GM18873 (cell line): Measurements from ENCODE around the gene SLK.

Experiments used
- ATAC-seq: cut with Tn5 transposase; IDR thresholded peaks from one replicate; pipeline ENCODE4 v1.9.1; 2021; ENCODE audit warnings: mild to moderate bottlenecking, moderate library complexity, moderate number of reproducible peaks; ENCODE audit not compliant: unreplicated experiment, low FRiP score

The SLK gene

DNA sequence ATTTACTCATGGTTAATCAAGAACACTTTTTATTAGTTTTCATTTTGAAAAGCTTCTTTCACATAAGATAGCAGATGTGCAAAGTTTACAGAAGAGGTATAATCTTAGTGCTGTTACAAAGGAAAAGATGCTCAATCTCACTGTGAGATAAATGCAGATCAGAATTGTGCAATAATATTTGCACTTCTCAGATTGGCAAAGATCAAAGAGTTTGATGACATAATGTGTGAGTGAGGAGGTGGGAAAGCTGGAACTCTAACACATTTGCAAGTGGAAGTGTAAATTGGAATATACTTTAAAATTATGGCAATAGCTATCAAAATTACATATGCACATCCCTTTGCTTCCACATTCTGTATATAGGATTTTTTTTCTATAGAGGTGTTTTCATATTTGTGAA, 27.4 kb upstream of the SLK start:
- ATAC-seq = no peak

DNA sequence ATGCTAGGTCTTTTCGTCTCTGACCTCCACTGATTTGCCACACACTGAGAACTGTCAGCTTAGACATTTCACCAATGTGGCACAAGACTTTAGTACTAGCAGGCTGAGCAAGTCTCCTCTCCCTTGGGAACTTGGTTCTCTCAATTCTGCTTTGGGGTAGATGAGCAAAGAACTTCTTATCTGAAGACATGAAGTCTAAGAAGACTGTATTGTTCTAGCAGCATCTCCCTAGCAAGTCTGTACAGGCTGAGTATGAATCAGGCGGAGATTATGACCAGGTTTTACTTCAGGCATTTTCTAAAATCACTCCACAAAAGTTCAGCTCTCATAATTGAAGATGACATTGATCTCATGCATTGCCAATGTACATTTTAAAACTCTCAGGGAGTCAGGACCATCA, 25.1 kb upstream of the SLK start:
- ATAC-seq = no peak

DNA sequence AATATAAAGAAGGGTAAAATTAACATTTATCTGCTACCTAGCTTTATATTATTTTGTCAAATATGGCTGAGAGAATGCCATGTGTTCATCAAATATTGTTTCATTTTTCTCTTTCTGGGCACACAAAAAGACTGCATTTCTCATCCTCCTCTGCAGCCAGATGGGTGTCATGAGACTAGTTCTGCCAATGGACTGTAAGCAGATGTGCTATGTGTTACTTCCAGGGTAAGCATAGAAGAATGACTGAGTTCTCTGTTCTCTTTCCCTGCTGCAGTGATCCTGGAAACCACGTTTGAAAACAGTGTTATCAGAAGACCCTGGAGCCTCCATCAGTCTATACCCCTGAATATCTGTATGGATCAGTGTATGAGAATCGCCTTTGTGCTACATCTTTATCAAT, 24.1 kb upstream of the SLK start:
- no peak for ATAC-seq

DNA sequence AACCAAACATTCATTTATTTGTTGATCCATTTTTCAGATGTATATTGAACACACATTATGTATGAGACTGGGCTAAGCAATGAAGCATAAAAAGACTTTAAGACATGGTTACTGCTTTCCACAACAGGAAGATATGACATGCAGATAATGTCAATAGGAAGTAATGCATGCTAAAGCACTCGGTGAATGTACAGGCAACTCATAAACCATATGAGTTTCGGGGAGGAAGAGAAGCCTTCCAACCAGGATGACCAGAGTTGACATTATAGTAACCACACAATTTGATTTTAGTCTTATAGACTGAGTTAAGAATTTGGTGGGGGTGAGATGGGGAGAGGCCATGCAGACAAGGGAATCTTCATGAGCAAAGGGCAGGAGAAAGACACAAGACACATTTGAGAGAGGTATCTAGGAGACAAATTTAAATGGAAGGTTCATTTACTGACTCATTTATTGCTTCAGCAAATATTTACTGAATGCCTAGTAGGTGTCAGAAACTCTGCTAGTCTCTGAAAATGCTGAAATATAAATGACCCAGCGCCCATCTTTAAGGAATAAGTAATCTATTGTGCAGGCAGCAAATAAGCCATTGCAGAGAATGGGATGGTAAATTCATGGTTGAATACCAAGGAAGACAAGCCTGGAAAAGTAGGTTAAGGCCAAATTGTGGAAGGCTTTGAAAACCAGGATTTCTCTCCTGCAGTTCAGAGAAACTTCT, 19.0 kb upstream of the SLK start:
- no peak for ATAC-seq

DNA sequence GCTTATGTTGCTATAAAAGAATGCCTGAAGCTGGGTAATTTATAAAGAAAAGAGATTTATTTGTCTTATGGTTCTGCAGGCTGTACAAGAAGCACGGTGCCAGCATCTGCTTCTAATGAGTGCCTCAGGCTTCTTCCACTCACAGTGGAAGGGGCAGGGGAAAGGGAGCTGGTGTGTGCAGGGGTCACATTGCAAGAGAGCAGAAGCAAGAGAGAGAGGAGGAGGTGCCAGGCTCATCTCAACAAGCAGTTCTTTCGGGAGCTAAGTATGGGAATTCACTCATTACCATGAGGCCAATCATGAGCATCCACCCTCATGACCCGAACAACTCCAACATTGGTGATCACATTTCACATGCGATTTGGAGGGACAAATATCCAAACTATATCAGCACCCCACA, 17.2 kb upstream of the SLK start:
- ATAC-seq = no peak

DNA sequence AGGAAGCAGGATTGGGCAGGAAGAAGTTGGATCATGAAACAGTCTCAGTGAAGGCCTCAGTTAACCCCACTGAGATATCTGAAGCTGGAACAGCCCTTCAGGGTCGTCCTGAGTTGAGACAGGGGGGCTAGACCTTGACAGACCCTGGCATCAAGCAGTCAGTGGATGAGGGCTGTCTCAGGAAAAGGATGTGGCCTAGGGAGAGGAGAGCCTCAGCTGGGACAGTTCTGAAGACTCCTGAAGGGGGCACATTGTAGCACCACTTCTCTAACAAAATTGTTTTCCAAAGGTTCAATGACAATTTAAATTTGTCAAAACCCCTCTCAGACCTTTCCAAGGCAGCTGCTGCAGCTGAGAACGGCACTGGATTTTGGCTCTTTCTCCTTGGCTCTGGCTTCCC, 15.8 kb upstream of the SLK start:
- ATAC-seq = no peak

DNA sequence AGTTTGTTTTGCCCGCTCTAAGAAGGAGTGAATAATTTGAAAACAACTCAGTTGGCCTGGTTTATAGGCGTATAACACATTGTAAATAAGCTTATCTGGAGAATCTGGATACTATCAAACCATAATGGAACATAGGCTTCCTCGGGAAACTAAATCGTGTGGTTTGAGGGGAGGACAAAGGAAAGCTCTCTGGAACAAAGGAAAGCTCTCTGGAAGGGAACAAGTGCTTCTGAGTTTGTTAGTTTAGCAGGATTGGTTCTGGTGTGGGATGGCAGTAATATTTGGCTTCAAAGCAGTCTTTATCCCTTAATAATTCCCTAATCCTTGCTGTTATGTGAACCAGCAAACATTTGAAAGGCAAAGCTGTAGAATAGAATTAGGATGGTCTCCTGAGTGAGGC, 15.0 kb upstream of the SLK start:
- no peak for ATAC-seq

DNA sequence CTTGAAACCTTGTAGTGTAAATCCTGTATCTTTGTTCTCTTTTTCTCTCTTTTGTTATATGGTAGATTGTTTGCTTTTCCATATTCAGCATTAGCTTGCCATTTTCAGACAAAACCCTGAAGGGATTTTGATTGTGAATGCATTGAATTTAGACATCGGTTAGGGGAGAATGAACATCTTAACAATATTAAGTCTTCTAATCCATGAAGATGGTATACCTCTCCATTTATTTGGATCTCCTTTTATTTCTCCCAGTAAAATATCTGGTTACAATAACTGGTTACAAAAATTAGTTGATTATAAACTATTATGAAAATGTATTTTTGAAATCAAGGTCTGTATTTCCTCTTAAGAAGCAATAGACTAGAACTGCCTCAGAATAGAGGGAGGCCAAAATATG, 12.4 kb upstream of the SLK start:
- ATAC-seq = no peak

DNA sequence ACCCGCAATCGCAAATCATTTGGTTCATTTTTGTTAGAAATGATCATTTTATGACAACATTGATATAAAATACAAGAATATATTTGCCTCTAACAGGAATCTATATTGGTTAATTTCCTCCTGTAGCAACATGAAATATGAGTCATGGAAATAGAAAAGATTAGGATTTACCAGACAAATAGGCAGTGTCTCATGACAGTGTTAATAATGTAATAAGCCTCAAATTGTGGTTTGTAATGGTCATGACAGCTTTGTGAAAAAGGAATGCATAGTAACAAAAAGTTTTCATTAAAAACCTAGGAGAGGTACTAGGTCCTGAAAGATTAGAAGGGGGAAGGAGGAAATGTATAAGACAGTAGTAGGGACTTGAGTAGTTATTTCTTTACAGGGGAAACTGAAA, 7.9 kb upstream of the SLK start:
- ATAC-seq = no peak

DNA sequence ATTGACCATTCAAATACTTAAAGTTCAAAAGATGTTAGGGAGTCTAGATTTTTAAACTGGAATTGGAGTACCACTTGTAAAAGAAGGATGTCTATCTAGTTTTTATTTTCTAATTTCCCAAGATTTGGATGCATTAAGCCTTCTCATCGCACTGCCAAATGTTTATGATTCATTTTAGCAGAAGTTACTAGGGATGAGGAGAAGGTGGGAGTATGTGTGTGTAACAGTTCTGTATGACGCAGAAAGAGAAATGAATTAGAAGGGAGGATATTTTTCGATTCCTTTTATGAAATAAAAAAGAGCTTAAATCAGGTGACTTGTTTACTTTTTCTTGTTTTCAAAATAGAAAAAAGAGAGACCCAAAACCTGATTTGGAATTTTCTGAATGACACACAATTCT, 6.8 kb upstream of the SLK start:
- ATAC-seq = no peak

DNA sequence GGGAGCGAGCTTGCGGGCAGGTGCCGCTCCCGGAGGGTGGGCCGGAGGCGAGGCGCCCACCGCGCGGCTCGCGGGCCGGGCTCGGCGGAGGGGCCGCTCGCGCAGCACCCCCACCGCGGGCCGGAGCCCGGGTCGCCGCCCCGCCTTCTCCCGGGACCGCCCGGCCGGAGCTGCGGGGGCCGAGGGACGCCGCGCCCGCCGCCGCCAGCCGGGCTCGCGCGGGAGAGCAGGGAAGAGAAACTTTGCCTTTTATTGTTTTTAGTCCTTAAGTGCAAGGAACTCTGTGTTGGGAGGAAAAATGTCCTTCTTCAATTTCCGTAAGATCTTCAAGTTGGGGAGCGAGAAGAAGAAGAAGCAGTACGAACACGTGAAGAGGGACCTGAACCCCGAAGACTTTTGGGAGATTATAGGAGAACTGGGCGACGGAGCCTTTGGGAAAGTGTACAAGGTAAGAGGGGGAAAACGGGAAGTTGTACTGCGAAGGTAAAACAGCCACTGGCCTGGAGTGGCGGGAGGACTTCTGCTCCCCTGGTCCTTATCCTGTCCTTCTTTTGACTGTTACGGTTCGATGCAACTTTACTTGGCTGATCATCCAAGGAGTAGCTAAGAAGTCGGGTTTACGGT, 620 bp downstream of the SLK start:
- peak; percentile 25 for ATAC-seq

DNA sequence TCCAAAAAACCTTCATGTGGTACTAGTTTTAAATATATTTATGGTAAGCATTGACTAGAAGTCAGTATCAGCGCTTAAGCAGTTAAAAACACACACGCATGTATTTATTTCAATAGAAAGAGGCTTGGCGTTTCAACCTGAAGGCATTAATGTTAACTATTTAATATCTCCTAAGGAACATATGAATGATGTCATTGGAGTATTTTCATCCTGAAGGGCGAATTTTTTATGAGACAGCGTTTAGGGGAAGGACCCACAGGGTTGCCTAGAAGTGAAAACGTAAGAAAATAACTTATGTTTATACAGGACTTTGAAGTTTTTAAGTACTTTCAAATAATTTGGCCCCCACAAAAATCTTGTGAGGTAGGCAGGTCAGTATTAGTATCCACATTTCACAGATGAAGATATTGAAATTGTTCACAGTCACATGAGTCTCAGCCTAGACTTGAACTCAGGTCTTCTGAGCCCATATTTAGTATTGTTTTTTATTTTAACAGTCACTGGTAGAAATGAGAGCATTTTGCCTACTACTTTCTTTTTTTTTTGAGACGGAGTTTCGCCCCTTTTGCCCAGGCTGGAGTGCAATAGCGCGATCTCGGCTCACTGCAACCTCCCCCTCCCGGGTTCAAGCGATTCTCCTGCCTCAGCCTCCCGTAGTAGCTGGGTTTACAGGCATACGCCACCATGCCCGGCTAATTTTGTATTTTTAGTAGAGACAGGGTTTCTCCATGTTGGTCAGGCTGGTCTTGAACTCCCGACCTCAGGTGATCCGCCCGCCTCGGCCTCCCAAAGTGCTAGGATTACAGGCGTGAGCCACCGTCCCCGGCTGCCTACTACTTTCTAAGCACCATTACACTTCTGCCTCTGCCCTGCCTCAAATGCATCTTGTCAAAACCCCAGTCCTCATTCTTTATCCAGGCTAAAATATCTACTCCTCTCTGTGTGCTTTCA, 1.8 kb downstream of the SLK start:
- no peak for ATAC-seq

DNA sequence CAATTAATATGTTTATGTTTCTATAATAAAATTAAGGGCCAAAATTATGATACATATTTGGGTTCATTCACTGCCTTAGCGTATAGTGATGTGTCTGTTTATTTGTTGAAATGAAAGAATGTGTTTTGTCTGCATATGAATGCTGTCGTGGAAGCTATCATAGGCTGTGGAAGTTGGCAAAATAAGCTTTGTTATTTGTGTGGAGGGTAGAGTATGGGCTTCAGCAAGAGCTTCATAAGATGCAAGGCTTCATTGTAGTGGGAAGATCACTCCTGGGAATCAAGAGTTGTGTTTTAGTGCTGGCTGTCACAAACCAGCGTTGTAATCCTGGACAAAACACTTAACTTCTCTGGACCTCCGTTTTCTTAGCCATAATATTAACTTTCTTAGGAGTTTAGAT, 2.5 kb downstream of the SLK start:
- ATAC-seq = no peak

DNA sequence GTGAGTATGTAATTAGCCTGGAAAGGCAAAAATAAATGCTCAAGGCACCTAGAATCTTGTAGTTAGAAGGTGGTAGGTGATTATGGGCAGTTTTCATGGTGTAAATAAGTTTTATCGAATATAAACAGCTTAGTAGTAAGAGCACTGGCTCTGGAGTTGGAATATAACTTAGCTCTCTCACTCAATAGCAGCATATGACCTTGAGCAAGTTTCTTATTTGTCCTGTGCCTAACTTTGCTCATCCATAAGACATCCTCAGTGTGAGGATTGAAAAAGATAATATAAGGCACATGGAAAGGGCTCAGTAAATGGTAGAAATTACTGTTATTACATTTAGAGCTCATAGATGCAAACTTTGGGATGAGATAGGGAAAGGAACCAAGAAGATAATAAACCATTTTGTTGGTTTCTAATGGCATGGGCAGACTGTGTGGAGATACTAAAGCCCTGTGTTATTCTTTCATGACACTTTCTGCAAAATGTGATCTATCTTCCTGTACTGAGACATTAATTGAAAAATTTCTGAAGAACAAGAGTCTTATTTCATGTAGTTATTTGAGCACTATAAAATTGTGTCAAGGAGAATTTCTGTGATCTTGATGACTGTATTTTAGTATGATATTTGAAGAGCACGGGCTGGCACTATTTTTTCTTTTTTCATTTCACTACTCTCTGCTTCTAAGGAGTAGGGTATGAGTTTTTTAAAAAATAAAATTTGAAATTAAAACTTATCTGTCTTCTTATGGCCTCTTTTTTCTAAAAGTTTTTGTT, 3.1 kb downstream of the SLK start:
- no peak for ATAC-seq

DNA sequence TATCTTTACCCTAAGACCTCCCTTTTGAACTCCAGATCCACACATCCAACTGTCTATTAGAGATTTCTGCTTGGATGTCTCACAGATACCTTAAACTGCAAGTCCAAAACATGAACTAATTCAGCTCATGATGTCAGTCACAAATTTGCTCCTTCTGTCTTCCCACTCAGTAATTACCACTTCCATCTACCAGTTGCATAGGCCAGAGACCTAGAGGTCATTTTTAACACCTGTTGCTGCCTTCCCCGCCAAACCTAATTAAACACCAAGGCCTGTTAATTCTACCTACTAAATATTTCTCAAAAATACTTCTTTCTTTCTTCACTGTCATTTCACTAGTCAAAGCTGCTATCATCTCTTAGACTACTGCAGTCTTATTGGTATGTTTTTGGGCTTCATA, 8.2 kb downstream of the SLK start:
- ATAC-seq = no peak

DNA sequence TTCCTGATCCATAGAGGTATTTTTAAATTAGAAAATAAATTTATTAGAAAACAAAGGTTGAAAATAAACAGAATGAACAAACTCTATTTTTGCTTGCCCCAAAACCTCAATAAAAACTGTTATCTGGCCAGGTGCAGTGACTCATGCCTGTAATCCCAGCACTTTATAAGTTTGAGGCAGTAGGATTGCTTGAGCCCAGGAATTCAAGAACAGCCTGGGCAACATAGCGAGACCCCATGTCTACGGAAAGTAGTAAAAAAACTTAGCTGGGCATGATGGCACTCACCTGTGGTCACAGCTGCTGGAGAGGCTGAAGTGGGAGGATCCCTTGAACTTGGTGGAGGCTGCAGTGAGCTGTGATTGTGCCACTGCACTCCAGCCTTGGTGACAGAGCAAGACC, 10.3 kb downstream of the SLK start:
- ATAC-seq = no peak

DNA sequence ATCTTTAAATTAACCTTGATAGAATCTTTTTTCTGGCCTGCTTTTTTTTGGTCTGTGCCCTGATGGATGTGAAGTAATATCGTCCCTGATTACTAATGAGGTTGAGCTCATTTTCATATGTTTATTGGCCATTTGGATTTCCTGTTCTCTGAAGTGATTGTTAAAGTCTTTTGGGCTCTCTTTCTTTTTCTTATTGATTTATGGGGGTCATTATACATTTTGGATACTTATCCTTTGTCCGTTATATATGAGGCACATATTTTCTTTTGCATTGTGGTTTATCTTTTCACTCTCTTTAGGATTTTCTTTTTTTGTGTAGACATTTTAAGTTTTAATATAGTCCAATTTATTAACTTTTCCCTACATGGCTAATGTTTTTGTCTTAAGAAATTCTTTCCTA, 12.6 kb downstream of the SLK start:
- ATAC-seq = no peak

DNA sequence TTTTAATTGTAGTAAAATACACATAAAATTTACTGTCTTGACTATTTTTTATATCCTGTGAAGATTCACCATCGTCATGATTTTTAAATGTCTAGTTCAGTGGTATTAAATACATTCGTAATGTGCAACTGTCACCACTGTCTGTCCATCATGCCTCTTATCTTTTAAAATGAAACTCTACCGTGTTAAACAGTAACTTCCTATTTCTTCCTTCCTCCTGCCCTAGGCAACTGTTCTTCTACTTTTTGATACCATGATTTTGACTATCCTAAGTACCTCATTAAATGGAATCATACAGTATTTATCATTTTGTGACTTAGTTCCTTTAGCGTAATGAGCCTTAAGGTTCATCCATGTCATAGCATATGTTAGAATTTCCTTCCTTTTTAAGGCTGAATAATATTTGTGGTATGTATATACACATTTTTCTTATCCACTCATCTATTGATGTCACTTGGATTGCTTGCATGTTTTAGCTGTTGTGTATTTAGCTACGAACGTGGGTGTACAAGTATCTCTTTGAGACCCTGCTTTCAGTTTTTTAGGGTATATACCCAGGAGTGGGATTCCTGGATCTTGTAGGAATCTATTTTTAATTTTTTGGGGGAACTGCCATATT, 13.5 kb downstream of the SLK start:
- ATAC-seq = no peak

DNA sequence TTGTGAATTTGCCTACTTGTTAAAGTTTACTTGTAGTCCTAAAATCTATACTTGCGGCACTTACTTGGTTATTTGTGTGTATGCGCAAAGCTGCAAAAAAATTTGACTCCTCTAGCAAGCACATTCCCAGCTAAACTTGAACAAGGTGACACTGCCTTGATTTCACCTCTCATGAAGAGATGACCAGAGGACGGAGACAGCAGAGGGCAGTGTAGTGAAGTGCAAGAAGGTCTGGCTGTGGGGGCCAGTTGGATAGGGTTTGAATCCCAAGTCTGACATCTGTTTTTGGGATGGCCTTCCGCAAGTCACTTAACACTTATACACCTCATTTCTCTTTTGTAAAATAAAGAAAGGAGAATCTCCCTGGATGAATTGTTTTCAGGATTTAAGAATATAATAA, 15.7 kb downstream of the SLK start:
- no peak for ATAC-seq

DNA sequence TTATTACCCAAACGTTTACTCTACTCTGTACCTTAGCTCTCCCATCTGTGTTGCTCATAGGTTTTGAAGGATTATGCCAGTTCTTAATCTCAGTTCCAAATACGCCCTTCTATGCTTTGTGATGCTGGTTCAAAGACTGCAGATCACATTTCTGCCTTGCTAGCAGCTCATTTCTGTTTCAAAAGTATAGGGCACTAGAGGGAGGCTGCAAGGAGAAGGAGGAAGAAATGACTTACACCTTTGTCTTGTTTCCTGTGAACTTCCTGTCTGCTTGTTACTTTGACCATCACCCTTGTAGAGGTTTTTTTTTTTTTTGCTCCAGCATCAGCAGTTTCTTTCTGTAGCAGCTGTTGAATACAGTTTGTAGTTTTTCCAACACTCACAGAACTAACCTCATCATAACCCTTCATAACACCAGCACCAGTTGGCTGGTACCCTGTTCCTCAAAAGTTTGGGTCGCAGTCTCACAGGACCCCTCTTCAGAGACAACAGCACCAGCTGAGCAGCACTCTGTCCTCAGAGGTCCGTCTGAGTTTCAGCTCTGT, 16.5 kb downstream of the SLK start:
- peak; percentile 65 for ATAC-seq
